ENCODE results near the gene MORC3.
"Not testable (repeated sequence)": the region's sequence is repeated elsewhere in the genome, so short reads cannot be mapped to it uniquely, and the experiment has no call there.

MORC3 gene

DNA sequence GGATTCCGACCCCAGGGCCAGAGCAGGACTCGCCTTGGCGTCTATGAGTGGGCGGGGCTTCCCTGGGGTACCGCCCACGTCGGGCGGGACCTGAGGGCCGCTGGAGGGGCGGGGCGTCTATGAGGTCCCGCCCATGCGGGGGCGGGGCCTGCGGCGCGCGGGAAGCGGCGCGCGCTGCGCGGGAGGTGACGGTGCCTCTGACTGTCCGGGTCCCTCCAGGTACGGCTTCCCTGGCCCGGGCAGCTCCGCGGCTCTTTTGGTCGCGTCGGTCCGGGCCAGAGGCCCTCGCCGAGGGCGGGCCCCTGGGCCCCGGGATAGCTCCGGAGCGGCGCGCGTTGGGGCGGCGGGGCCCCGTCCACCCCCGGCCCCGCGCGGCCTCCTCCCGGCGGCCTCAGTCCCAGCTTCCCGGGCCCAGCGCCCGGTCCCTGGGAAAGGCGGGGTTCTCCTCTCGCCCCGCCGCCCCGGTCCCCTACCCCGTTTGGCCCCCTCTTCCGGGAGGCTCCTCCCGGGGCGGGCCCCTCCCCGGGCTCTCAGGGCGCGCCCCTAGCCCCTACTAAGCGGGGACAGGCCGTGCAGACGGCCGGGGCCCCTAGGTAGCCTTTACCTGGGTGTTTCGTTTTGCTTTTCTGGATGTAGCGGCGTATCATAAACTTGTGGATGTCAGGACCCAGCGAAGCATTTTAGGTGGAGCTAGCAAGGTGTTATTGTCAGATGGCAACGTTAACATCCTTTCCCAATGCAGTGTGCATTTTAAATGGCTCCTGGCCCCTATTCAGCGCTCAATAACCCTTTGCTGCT lies 65.4 kb downstream of the MORC3 start, which contains the start of gene CHAF1B:
TSS of gene CHAF1B (plus strand) at position 160 of the 798 bp plus-strand sequence. CDS start 745 bp downstream, outside the sequence.
- DNase-seq (ENCODE audit: low read depth): peak; percentile 76

DNA sequence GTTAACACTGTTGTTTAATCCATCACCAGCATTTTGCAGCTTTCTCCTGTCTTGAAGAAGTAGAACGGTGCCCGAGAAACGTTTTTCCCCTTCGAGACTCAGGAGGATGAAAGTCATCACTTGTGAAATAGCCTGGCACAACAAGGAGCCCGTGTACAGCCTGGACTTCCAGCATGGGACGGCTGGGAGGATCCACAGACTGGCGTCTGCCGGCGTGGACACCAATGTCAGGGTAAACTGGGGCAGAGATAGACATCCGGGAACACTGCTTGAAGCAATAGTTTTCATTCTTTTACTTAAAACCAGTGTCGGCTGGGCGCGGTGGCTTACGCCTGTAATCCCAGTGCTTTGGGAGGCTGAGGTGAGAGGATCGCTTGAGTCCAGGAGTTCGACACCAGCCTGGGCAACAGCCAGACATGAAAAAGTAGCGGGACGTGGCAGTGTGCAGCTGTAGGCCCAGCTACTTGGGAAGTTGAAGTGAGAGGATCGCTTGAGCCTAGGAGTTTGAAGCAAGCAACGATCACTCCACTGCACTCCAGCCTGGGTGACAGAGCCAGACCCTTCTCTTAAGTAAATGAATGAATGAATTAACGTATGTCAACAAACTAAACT lies 66.1 kb downstream of the MORC3 start:
- DNase-seq (ENCODE audit: low read depth): peak; percentile 32

DNA sequence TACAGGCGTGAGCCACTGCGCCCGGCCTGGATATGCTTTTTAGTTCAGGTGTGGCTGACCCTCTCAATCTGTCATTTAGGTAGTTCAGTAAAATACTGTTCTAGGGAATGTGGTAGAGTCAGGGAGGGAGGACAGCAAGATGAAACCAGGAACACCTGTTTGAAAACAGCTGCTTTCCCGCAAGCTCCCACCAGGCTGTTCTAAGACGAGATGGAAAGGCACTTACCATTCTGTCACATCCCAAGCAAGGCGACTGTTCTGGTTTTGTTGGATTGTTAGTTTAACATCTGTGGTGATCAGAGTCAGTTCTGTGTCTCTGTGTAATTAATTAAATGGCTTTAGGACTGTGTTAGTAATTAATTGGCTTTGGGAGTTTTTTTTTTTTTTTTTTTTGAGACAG lies 68.1 kb downstream of the MORC3 start:
- DNase-seq (ENCODE audit: low read depth): no peak

DNA sequence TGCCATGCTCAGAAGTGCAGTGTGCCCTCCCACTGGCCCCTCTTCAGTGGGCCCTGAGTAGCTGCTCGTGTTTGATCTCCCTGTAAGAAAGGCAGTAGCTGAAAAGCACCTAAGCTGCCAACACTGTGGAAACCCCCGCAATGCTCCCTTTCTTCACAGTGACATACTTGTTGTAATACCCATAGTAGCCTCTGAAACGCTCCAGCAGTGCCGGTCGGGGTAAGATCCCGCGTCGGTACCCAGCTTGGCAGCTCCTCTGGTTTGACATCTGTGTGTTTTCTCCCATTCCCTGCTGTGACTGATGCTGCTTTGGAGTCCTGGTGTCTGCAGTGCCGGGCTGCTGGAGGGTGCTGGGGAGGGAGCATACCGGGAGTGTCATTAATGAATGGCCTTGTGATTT lies 68.8 kb downstream of the MORC3 start:
- DNase-seq (ENCODE audit: low read depth): peak; percentile 33

DNA sequence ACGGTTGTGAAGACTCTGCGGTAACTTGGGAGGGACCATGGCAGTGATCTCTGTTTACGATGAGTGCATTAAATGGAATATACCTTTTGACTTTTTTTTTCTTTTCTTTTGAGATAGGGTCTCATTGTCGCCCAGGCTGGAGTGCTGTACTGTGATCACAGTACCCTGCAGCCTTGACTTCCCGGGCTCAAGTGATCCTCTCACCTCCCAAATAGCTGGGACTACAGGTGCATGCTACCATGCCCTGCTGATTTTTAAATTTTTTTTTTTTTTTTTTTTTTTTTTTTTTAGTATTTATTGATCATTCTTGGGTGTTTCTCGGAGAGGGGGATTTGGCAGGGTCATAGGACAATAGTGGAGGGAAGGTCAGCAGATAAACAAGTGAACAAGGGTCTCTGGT lies 71.7 kb downstream of the MORC3 start:
- not testable (repeated sequence) for DNase-seq (ENCODE audit: low read depth)

DNA sequence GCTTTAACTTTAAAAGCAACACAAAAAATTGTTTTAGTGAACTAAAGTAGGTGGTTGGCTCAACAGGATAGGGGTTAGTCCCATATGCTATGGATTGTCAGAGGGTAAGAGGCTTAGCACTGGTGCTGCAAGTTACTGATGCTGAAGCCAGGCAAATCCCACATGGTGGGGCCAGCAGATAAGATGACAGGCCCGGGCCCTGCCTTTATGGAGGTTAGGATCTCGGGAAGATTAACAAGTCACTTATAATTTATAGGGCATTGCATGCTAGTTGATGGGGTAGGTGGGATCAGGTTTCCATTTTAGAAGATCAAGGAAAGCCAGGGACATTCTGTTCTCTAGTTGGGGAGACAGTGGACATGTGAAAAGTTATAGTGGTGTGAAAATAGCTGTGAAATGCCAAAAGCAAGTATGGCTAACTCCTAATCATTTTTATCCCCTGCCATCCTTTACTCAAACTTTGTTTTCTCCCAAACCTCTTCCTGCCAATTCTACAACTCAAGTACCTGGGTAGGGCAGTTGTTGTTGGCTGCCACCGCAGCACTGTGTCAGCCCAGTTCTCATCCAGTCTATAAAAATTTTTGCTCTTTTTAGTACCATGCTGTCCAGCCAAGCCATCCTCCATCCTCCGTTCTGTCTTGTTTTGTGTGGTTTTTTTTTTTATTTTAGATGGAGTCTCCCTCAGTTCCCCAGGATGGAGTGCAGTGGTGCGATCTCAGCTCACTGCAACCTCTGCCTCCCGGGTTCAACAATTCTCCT lies 75.5 kb downstream of the MORC3 start:
- no peak for DNase-seq (ENCODE audit: low read depth)

DNA sequence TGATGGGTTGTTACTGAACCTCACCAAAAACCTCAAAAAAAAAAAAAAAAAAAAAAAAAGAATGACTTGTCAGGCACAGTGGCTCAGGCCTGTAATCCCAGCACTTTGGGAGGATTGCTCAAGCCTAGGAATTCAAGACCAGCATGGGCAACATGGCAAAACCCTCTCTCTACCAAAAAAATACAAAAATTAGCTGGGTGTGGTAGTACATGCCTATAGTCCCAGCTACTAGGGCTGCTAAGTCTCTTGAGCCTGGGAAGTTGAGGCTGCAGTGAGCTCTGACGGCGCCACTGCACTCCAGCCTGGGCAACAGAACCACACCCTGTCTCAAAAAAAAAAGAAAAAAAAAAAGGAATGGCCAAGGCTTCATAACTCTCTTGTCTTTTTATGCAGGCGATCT lies 76.3 kb downstream of the MORC3 start:
- DNase-seq (ENCODE audit: low read depth): no peak

DNA sequence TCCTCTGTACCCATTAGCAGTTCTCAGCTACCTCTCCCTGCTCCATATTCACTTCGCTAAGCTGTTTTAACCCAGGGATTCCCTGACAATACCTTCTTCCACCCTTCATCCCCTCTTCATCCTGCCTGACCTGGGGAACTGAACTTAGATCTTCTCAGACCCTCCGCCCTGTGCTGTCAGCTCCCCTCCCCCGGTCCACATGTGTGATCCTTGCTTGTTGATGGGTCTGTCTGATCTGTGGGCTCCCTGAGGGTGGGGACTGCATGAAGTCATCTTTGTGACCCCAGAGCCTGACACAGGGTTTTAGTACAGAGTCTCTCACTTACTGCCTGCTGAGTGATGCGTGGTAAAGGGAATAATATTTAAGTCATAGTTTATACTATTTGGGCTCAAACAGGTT lies 77.0 kb downstream of the MORC3 start:
- no peak for DNase-seq (ENCODE audit: low read depth)

DNA sequence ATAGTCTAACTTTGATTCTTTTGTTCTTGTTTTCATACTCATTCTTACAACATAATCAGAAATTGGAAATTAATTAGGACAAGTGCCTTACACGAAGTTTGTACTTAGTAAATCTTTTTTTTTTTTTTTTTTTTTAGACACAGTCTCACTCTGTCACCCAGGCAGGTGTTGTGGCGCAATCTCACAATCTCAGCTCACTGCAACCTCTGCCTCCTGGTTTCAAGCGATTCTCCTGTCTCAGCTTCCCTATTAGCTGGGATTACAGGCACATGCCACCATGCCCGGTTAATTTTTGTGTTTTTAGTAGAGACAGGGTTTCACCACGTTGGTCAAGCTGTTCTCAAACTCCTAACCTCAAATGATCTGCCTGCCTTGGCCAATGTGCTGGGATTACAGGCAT lies 77.6 kb downstream of the MORC3 start:
- DNase-seq (ENCODE audit: low read depth): no peak

DNA sequence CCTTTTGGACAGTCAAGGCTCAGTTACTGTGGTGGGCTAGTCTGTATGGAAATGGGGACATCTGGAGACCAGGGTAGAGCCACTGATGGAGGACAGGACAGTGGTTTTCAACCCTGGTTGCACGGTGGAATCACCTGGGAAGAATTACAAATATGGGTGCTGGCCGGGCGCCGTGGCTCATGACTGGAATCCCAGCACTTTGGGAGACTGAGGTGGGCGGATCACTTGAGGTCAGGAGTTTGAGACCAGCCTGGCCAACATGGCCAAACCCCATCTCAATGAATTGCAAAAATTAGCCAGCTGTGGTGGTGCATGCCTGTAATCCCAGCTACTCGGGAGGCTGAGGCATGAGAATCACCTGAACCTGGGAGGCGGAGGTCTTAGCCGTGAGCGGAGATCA lies 79.7 kb downstream of the MORC3 start:
- DNase-seq (ENCODE audit: low read depth): not testable (repeated sequence)

DNA sequence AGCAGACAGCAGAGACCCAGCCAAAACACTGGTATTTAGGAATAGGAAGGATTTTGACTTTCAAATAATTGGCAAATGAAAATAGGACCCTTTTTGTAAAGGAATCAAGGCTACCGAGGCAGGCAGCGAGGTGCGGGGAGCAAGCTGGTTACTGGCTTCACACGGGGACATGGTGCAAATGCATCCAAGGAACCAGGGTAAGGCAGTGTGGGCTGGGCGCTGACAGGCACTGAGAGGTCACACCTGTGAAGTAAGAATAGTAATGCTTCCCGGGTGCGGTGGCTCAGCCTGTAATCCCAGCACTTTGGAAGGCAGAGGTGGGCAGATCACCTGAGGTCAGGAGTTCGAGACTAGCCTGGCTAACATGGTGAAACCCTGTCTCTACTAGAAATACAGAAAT lies 80.7 kb downstream of the MORC3 start:
- DNase-seq (ENCODE audit: low read depth): no peak

DNA sequence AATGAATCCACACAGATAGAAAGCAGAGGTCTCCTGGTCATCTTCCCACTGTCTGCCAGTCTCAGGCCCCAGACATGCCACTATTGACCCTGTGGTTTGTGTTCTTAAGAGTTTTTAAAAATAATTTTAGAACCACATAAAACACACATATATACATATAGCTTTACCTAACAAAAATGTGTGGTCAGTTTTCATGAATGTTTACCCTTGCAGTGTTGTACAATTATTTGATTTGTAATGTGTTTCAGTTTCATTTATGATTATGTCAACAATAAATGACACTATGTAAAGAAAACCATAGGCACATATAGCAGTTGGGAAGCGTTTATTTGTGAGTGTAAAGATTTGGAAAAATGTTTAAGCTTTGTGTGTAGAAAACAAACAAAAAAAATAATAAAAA lies 82.3 kb downstream of the MORC3 start:
- DNase-seq (ENCODE audit: low read depth): no peak

DNA sequence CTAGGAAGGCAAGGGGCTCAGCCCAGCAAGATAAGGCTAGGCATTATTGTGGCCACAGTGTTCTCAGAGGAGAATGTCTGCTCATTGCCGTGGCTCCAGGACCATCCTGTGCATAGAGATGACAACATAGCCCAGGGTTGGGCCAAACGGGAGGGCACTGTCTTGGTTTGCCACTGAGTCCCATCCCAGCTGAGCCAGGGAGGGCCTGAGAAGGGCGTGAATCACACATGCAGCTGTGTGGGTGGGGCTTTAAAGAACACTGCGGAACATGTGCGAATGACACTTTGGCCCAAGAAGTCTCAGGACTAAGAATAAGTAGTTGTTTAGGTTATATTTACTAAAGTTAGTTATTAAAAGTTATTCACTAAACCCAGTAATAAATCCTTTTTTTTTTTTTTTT lies 83.7 kb downstream of the MORC3 start:
- DNase-seq (ENCODE audit: low read depth): no peak

DNA sequence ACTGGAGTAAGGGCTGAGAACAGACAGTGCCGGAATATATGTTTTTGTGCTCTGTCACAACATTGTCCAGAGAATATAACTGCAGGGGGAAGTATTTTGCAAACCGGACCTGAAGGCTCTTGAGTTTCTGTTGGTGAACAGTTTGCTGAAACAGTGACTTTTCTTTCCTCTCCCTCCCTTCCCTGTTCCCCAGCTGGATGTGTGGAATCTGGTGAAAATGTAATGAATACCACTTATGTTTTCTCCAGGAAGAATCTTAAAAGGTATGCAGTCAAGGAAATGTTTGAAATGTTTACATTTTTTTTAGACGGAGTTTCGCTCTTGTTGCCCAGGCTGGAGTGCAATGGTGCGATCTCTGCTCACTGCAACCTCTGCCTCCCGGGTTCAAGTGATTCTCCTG lies 88.6 kb downstream of the MORC3 start:
- no peak for DNase-seq (ENCODE audit: low read depth)

DNA sequence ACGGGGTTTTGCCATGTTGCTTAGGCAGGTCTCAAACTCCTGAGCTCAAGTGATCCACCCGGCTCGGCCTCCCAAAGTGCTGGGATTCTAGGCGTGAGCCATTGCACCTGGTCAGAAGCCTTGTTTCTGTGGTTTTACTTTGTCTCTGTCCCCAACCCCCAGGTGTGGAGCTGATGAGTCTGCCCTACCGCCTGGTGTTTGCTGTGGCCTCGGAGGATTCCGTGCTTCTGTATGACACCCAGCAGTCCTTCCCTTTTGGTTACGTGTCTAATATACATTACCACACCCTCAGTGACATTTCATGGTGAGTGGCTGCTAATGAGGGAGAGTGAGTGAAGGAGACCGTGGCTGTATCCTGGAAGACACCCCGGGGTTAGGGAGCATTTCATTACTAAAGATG lies 91.3 kb downstream of the MORC3 start:
- DNase-seq (ENCODE audit: low read depth): no peak

DNA sequence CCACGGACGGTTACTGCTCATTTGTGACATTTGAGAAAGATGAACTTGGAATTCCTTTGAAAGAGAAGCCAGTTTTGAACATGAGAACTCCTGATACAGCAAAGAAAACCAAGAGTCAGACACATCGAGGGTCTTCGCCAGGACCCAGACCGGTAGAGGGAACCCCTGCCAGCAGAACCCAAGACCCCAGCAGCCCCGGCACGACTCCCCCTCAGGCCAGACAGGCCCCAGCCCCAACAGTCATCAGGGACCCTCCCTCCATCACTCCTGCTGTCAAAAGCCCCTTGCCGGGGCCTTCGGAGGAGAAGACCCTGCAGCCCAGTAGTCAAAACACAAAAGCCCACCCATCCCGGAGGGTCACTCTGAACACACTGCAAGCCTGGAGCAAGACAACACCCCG lies 92.9 kb downstream of the MORC3 start:
- no peak for DNase-seq (ENCODE audit: low read depth)

DNA sequence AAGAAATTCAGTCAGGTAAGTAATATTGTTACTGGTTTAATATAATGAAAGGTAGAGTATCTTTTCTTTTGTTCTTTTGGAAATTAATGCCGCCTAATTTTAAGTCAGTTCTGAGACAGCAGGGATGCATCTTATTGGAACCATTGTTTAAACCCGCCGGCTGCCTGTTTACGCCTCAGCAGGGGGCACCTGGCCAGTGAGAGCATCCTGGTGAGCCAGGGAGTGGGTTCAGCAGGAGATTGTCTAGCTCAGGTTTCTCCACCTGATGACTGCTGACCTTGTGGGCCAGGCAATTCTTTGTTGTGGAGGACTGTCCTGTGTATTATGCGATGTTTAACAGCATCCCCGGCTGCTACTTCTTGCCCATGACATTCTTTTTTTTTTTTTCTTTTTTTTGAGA lies 95.4 kb downstream of the MORC3 start:
- DNase-seq (ENCODE audit: low read depth): no peak

DNA sequence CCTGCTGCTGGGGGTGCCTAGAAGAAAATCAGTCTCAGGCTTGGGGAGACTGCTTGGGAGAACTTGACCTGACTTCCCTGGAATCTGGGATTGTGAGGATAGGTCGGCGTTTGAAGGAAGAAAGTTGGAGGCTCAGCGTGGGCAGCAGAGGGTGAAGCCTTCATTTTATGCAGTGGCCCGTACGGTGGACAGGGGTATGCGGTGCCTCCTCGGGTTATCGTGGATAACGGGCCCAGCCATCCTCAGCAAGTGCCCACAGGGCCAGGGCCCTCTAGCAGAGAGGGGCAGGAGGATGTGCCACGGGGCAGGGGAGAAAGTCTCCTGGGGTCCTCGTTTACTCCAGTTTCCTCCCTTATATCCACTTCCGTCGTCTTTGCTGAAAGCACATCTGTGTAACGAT lies 99.2 kb downstream of the MORC3 start:
- no peak for DNase-seq (ENCODE audit: low read depth)

DNA sequence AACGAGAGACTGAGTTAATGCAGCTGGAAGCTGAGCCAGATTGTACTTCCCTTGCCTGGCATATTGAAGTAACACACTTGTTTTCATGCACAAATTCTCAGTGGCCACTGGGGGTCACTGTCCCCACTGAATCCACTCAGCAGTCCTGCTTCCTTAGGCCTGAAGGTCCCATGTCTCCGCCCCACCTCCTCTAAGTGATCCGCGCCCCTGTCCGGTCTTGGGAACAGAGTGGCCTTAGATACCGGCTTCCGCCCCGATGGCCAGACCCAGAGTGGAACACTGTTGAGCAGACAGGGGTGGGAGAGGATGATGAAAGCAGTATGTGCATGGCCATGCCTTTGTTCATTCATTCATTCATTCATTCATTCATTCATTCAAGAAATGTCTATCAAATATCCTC lies 100.0 kb downstream of the MORC3 start:
- DNase-seq (ENCODE audit: low read depth): peak; percentile 91

DNA sequence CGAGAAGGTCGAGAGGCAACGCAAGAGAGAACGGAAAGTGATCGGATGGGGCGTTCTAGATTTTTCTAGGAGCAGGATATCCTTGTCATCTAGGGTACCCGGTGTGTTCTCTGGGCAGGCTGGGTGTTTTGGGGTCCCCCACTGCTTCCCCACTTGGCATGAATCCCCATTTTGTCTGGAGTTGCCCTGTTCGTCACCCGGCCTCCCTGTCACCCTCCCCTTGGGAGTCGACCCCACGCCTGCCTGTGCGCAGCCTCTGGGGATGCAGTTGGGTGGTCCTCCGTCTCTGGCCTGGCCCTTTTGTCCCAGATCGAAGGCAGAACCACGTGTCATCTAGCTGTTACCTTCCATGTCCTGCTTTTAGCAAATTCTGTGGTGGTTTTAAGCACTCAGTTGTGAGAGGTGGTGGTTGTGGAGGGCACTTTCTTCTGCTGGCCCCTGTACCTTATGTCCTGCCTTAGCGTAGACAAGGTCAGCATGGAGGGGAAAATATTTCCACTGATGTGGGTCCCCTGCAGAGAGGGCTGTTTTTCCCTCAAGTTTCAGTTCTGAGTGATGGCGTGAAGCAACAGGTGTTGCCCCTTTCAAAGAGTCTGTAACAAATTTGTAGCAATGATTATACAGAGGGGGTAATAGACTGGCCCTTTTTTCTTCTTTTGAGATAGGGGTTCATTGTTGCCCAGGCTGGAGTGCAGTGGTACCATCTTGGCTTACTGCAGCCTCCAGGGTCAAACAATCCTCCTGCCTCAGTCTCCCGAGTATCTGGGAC lies 100.8 kb downstream of the MORC3 start:
- DNase-seq (ENCODE audit: low read depth): no peak

DNA sequence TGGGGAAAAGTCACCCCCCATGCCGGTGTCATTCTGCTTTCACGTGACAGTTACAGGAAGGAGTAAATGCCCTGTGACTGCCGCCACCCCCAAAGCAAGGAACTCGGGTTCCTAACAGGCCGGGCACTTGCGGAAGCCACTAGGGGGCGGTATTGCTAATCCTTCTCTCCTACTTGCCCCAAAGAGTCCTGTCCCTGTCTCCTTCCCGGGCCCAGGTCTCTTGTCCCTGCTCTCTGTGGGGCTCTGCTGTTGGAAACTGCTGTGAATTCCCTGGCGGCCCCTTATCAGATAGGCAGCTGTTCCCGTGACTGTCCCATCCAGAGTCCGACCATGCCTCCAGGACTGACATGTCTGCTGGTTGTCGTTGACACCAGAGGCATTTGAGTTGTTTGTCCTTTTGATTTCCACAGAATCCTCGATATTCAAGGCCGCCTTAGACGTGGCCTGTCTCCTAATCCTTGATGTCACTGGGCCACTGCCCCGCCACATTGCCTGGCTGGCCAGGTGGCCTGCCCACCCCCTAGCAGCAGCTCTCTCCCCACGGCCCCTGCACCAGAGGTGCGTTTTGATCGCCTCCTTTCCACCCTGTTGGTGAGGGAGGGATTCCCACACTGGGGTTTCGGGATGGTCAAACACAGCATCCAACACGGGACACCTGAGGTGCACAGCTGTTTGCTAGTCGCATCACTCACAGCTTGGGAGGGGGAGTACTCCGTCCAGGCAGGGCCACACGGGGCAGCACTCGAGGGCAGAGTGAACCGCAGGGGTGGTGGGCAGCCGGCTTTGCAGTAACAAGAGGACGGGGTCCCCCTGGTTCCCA lies 102.5 kb downstream of the MORC3 start:
- peak; percentile 69 for DNase-seq (ENCODE audit: low read depth)
